WTC11 (cell line): ENCODE data around the gene ZNF574. TPM values are rescaled to one million over a fixed set of nuclear protein-coding genes. Genes with fewer than 3 reads are reported as not detected.

ENCODE experiments used
- ATAC-seq: fragments of 200-7000 bp; cut with Tn5 transposase; 2 replicates; pipeline ENCODE4 v1.10.0; 2021; ENCODE audit warnings: mild to moderate bottlenecking, moderate library complexity
- CTCF ChIA-PET: fragments of 300-600 bp; sonication (Branson Sonifier 250); formaldehyde crosslinking; loops from one replicate; lab custom pipeline; 2021; ENCODE audit warnings: antibody characterized with exemption; lab: Charles Lee
- POLR2A ChIA-PET: fragments of 350-600 bp; sonication (Branson Sonifier 250); formaldehyde crosslinking; loops from one replicate; lab custom pipeline; 2021; ENCODE audit warnings: antibody characterized with exemption; lab: Charles Lee
- DNase-seq: peaks from one replicate; pipeline ENCODE4 v3.0.0; 2021; ENCODE audit warnings: low spot score
- H3K27ac Mint-ChIP-seq: 2 replicates; pipeline ENCODE4 v1.8.0; 2021; ENCODE audit warnings: mixed read lengths
- H3K27me3 Mint-ChIP-seq: 2 replicates; pipeline ENCODE4 v1.8.0; 2021; ENCODE audit warnings: low read depth, mild to moderate bottlenecking, moderate library complexity, mixed read lengths
- H3K36me3 Mint-ChIP-seq: 2 replicates; pipeline ENCODE4 v1.8.0; 2021; ENCODE audit warnings: mixed read lengths
- H3K4me1 Mint-ChIP-seq: 2 replicates; pipeline ENCODE4 v1.8.0; 2022; ENCODE audit warnings: mixed read lengths
- H3K4me3 Mint-ChIP-seq: 2 replicates; pipeline ENCODE4 v1.8.0; 2021; ENCODE audit warnings: mild to moderate bottlenecking, moderate library complexity, mixed read lengths
- H3K9me3 Mint-ChIP-seq: 2 replicates; pipeline ENCODE4 v1.8.0; 2021; ENCODE audit warnings: mixed read lengths
- AFF4 ChIP-seq: sonication (generic); formaldehyde crosslinking; IDR thresholded peaks from 2 replicates; pipeline ENCODE4 v1.8.1; 2023; ENCODE audit warnings: mild to moderate bottlenecking, missing genetic modification reagents, borderline replicate concordance
- ATF6 ChIP-seq: sonication (generic); formaldehyde crosslinking; IDR thresholded peaks from 2 replicates; pipeline ENCODE4 v1.8.1; 2023; ENCODE audit warnings: mild to moderate bottlenecking, missing genetic modification reagents
- CREB1 ChIP-seq: sonication (generic); formaldehyde crosslinking; IDR thresholded peaks from 2 replicates; pipeline ENCODE4 v1.8.0; 2023; ENCODE audit warnings: mild to moderate bottlenecking, missing genetic modification reagents
- E2F5 ChIP-seq: sonication (generic); formaldehyde crosslinking; IDR thresholded peaks from 2 replicates; pipeline ENCODE4 v1.8.1; 2022; ENCODE audit warnings: mild to moderate bottlenecking, moderate library complexity, missing genetic modification reagents
- FOXK1 ChIP-seq: sonication (generic); formaldehyde crosslinking; IDR thresholded peaks from 2 replicates; pipeline ENCODE4 v1.8.0; 2022; ENCODE audit warnings: mild to moderate bottlenecking, moderate library complexity, missing genetic modification reagents
- FOXP4 ChIP-seq: sonication (generic); formaldehyde crosslinking; IDR thresholded peaks from 2 replicates; pipeline ENCODE4 v1.8.0; 2022; ENCODE audit warnings: mild to moderate bottlenecking, missing genetic modification reagents
- JAZF1 ChIP-seq: fragments of 250-450 bp; sonication (Bioruptor Pico); IDR thresholded peaks from 2 replicates; pipeline ENCODE4 v1.9.0; 2021; ENCODE audit warnings: moderate library complexity, mild to moderate bottlenecking, inconsistent platforms
- MXD4 ChIP-seq: fragments of 250-450 bp; sonication (Bioruptor Pico); IDR thresholded peaks from 2 replicates; pipeline ENCODE4 v1.8.0; 2021; ENCODE audit warnings: mild to moderate bottlenecking, moderate library complexity, borderline replicate concordance
- NR2C2 ChIP-seq: sonication (generic); formaldehyde crosslinking; IDR thresholded peaks from 2 replicates; pipeline ENCODE4 v1.8.0; 2022; ENCODE audit warnings: mild to moderate bottlenecking, missing genetic modification reagents
- PRDM15 ChIP-seq: sonication (generic); formaldehyde crosslinking; IDR thresholded peaks from 2 replicates; pipeline ENCODE4 v1.8.0; 2022; ENCODE audit warnings: missing genetic modification reagents
- TEAD1 ChIP-seq: sonication (generic); formaldehyde crosslinking; IDR thresholded peaks from 2 replicates; pipeline ENCODE4 v1.8.0; 2022; ENCODE audit warnings: mild to moderate bottlenecking, missing genetic modification reagents
- USF1 ChIP-seq: sonication (generic); formaldehyde crosslinking; IDR thresholded peaks from 2 replicates; pipeline ENCODE4 v1.8.0; 2022; ENCODE audit warnings: mild to moderate bottlenecking, missing genetic modification reagents
- ZBTB21 ChIP-seq: sonication (generic); formaldehyde crosslinking; IDR thresholded peaks from 2 replicates; pipeline ENCODE4 v1.8.1; 2023; ENCODE audit warnings: mild to moderate bottlenecking, missing genetic modification reagents, borderline replicate concordance
- ZNF219 ChIP-seq: sonication (generic); formaldehyde crosslinking; IDR thresholded peaks from 2 replicates; pipeline ENCODE4 v1.8.0; 2023; ENCODE audit warnings: missing genetic modification reagents, mild to moderate bottlenecking, borderline replicate concordance
- ZSCAN18 ChIP-seq: fragments of 250-450 bp; sonication (Bioruptor Pico); IDR thresholded peaks from 2 replicates; pipeline ENCODE4 v2.1.2; 2022; ENCODE audit warnings: mild to moderate bottlenecking, moderate library complexity
- total RNA-seq: library from RNA; stranded (reverse); gene quantifications from 3 replicates; pipeline ENCODE4 v1.2.3, GENCODE V29; 2021

The ZNF574 gene
- total RNA-seq, 1 experiment from 2014 or later, result 30.6 TPM

GRCh38 chr19:42038666-42039065 lies 37.3 kb upstream of the ZNF574 start:
- H3K4me3 Mint-ChIP-seq, result no peak overlapping the region
- H3K4me1 Mint-ChIP-seq, result peaks cover 9% of the 10 kb centered on the region
- no peak overlapping the region for H3K27ac Mint-ChIP-seq
- no peaks in the 10 kb centered on the region for H3K27me3 Mint-ChIP-seq
- DNase-seq, result no peak
- H3K9me3 Mint-ChIP-seq, result no peaks in the 10 kb centered on the region
- CTCF ChIA-PET, result interaction anchor here (1.0 to 2.8 kb wide), 2 partner anchors 10 to 15 kb away, joined by 4 to 13 read pairs; no protein-coding TSS in a partner anchor
- POLR2A ChIA-PET, result no interaction called here
- no peak for ATAC-seq
- TF ChIP-seq E2F5 (CRISPR knock-in tag) (no peak), NR2C2 (CRISPR knock-in tag) (no peak), PRDM15 (CRISPR knock-in tag) (no peak), ZBTB21 (CRISPR knock-in tag) (no peak), TEAD1 (CRISPR knock-in tag) (no peak), ATF6 (CRISPR knock-in tag) (no peak)
- peaks cover 45% of the 10 kb centered on the region for H3K36me3 Mint-ChIP-seq

- Mint-ChIP-seq H3K27ac (no peak overlapping the region), H3K27me3 (no peaks in the 10 kb centered on the region), H3K9me3 (no peaks in the 10 kb centered on the region), H3K4me3 (no peak overlapping the region), H3K4me1 (peaks cover 2% of the 10 kb centered on the region), H3K36me3 (peaks cover 55% of the 10 kb centered on the region)
- ATAC-seq (no peak), DNase-seq (no peak)
- ChIA-PET CTCF (no interaction called here), POLR2A (no interaction called here)
- TF ChIP-seq JAZF1, result no peak
- no peak for TF ChIP-seq USF1 (CRISPR knock-in tag)
- TF ChIP-seq ZNF219, result no peak
- TF ChIP-seq FOXK1 (CRISPR knock-in tag), result no peak
- no peak for TF ChIP-seq E2F5 (CRISPR knock-in tag)
- no peak for TF ChIP-seq MXD4 (CRISPR knock-in tag)
- no peak for TF ChIP-seq ATF6 (CRISPR knock-in tag)
- no peak for TF ChIP-seq FOXP4 (CRISPR knock-in tag)
- TF ChIP-seq CREB1 (CRISPR knock-in tag), result no peak
- TF ChIP-seq AFF4 (CRISPR knock-in tag), result no peak
- no peak for TF ChIP-seq ZSCAN18 (CRISPR knock-in tag)
- TF ChIP-seq ZBTB21 (CRISPR knock-in tag), result no peak
Measured at GRCh38 chr19:42040031-42040430, 35.9 kb upstream of the ZNF574 start.
